ENCODE measurements around the gene TPCN2. TPM values are rescaled to one million over a fixed set of nuclear protein-coding genes. Genes with fewer than 3 reads are reported as not detected.

Gene TPCN2
- polyA plus RNA-seq, 3 donors: 29.3 to 52.8 (median 31.5) TPM

DNA sequence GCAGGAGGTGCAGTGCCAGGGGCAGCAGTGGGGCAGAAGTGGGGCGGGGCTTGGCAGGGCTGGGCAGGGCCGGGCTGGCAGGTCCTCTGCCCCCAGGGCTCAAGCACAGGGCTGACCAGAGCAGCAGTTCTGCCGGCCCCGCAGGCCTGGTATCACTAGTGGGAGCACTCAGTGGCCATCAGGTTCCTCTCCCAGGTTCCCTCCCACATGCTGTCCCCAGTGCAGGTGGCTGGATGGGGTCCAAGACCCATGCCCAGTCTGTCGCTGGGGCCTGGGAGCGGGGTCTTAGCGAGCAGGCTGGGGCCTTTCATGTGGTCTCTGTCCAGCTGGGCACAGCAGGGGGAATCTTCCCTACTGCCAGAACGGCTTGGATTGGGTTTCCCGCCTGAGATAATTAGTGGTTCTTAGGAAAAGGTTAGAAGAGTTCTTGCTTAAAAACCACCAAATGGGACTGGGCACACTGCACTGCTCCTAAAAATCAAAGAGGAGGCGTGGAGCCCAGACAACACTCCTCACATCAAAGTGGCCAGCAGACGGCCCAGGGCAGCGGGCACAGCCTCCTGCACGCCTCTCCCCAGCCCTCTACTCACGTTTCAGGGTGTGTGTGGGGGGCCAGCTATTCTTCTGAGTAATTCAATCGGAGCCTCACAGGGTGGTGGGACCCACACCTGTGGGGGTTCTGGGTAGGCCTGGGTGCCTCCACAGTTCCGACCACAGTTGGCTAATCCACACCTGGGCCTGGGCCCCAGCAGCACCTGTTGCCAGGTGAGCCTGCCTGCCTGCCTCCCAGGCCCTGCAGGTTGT lies 45.6 kb downstream of the TPCN2 start:
- Histone ChIP-seq H3K27ac (ENCODE audit: low read depth in 1 of 2, low read length in 2 of 2) (no peak overlapping the region), H3K9me3 (replicated peaks in 1 of 2; ENCODE audit: control insufficient read depth in 1 of 2, insufficient read depth in 1 of 2, low read length in 2 of 2) (no peaks in the 10 kb centered on the region), H3K4me1 (ENCODE audit: control insufficient read depth in 1 of 2, insufficient read depth in 2 of 2, low read length in 2 of 2) (no peaks in the 10 kb centered on the region), H3K4me2 (replicated peaks; ENCODE audit: extremely low read depth, low read length, poor library complexity, severe bottlenecking) (no peak overlapping the region), H3K79me2 (ENCODE audit: insufficient read depth, low read length) (no peaks in the 10 kb centered on the region), H3K36me3 (replicated peaks in 1 of 2; ENCODE audit: control insufficient read depth in 1 of 2, insufficient read depth in 2 of 2, low read length in 2 of 2) (peaks cover 29 to 36% of the 10 kb centered on the region in 2 donors), H3K27me3 (ENCODE audit: control insufficient read depth in 2 of 2, insufficient read depth in 2 of 2, low read length in 2 of 2) (peaks cover 0 to 3% of the 10 kb centered on the region in 2 donors), H3K9ac (ENCODE audit: insufficient read depth, low read length, poor library complexity, severe bottlenecking) (no peak overlapping the region), H3K4me3 (replicated peaks in 1 of 3; ENCODE audit: low read depth in 2 of 3, low read length in 3 of 3) (no peak overlapping the region), H2AFZ (ENCODE audit: insufficient read depth, low read depth, low read length, poor library complexity, severe bottlenecking) (no peak overlapping the region), H4K20me1 (ENCODE audit: insufficient read depth, low read length) (peaks cover 74% of the 10 kb centered on the region)
- 92% methylated on average over 9 of the region's 16 CpGs for WGBS (ENCODE audit: insufficient coverage)
- intact Hi-C loops (cut with micrococcal nuclease): no loop called here
- H3K4me1 Mint-ChIP-seq: peaks cover 3% of the 10 kb centered on the region
- DNase-seq: no peak
- TF ChIP-seq, protein P1, sequence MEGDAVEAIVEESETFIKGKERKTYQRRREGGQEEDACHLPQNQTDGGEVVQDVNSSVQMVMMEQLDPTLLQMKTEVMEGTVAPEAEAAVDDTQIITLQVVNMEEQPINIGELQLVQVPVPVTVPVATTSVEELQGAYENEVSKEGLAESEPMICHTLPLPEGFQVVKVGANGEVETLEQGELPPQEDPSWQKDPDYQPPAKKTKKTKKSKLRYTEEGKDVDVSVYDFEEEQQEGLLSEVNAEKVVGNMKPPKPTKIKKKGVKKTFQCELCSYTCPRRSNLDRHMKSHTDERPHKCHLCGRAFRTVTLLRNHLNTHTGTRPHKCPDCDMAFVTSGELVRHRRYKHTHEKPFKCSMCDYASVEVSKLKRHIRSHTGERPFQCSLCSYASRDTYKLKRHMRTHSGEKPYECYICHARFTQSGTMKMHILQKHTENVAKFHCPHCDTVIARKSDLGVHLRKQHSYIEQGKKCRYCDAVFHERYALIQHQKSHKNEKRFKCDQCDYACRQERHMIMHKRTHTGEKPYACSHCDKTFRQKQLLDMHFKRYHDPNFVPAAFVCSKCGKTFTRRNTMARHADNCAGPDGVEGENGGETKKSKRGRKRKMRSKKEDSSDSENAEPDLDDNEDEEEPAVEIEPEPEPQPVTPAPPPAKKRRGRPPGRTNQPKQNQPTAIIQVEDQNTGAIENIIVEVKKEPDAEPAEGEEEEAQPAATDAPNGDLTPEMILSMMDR (IDR thresholded peaks at IDR 0.05): no peak
- H3K4me3 Mint-ChIP-seq: no peak overlapping the region
- peaks cover 5 to 10% (median 6%) of the 10 kb centered on the region in 3 donors for H3K27me3 Mint-ChIP-seq (ENCODE audit: low read depth in 3 of 3)
- H3K27ac Mint-ChIP-seq: peak overlapping the region in 1 of 7 donors; percentile 50
- H3K9me3 Mint-ChIP-seq: peaks cover 0 to 6% (median 0%) of the 10 kb centered on the region in 7 donors
- peaks cover 33 to 34% of the 10 kb centered on the region in 2 donors for H3K36me3 Mint-ChIP-seq

DNA sequence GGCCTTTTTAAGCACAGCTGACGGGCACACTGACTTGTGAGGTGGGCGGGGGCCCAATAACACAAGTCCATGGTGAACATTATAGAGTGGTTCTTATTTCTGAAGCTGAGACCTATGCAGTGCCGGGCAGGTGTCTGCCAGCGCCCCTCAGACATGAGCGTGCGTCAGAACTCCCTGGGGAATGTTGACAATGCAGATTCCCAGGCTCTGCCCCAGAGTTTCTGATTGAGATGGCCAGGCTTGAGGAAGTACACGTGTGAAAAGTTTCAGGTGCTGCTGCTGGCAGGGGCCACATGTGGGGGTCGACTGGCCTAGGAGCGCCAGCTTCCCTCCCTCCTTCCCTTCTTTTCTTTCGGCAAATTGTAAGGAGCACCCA lies 46.2 kb downstream of the TPCN2 start:
- Histone ChIP-seq H3K9ac (ENCODE audit: insufficient read depth, low read length, poor library complexity, severe bottlenecking) (no peak overlapping the region), H3K27ac (ENCODE audit: low read depth in 1 of 2, low read length in 2 of 2) (no peak overlapping the region), H3K4me1 (ENCODE audit: control insufficient read depth in 1 of 2, insufficient read depth in 2 of 2, low read length in 2 of 2) (no peaks in the 10 kb centered on the region), H3K79me2 (ENCODE audit: insufficient read depth, low read length) (no peaks in the 10 kb centered on the region), H3K27me3 (ENCODE audit: control insufficient read depth in 2 of 2, insufficient read depth in 2 of 2, low read length in 2 of 2) (peaks cover 0 to 3% of the 10 kb centered on the region in 2 donors), H3K4me3 (replicated peaks in 1 of 3; ENCODE audit: low read depth in 2 of 3, low read length in 3 of 3) (no peak overlapping the region), H3K9me3 (replicated peaks in 1 of 2; ENCODE audit: control insufficient read depth in 1 of 2, insufficient read depth in 1 of 2, low read length in 2 of 2) (no peaks in the 10 kb centered on the region), H4K20me1 (ENCODE audit: insufficient read depth, low read length) (peaks cover 74% of the 10 kb centered on the region), H3K36me3 (replicated peaks in 1 of 2; ENCODE audit: control insufficient read depth in 1 of 2, insufficient read depth in 2 of 2, low read length in 2 of 2) (peaks cover 24 to 30% of the 10 kb centered on the region in 2 donors), H2AFZ (ENCODE audit: insufficient read depth, low read depth, low read length, poor library complexity, severe bottlenecking) (no peak overlapping the region), H3K4me2 (replicated peaks; ENCODE audit: extremely low read depth, low read length, poor library complexity, severe bottlenecking) (no peak overlapping the region)
- intact Hi-C loops (cut with micrococcal nuclease): no loop called here
- no peak for DNase-seq
- TF ChIP-seq, protein P1 (IDR thresholded peaks at IDR 0.05): no peak
- Mint-ChIP-seq H3K27ac (no peak overlapping the region), H3K36me3 (peaks cover 27 to 28% of the 10 kb centered on the region in 2 donors), H3K4me1 (peaks cover 4% of the 10 kb centered on the region), H3K4me3 (no peak overlapping the region), H3K9me3 (peaks cover 0 to 6% (median 0%) of the 10 kb centered on the region in 7 donors), H3K27me3 (ENCODE audit: low read depth in 3 of 3) (peaks cover 5 to 15% (median 10%) of the 10 kb centered on the region in 3 donors)
- WGBS (ENCODE audit: insufficient coverage): 89% methylated on average over 8 of the region's 10 CpGs
